Sigmoid colon (tissue), 4 donors: Measurements from ENCODE around the gene FEM1A.

Experiments
- CTCF ChIP-seq, 4 experiments: fragments of 450-650 bp in 3 of 4; fragments of 200-600 bp in 1 of 4; IDR thresholded peaks; one replicate each; pipeline ENCODE4 v1.5.1; 2016 to 2019; ENCODE audit warnings: antibody characterized with exemption in 4 of 4, mild to moderate bottlenecking in 3 of 4, moderate library complexity in 2 of 4
- EP300 ChIP-seq, 4 donors: sonication (generic); formaldehyde crosslinking; IDR thresholded peaks; one replicate each; pipeline ENCODE4 v1.6.1; 2017; ENCODE audit warnings: antibody characterized with exemption in 4 of 4
- POLR2A ChIP-seq, 2 donors: fragments of 450-650 bp; IDR thresholded peaks; one replicate each; pipeline ENCODE4 v1.6.1; 2016; ENCODE audit warnings: antibody characterized with exemption in 2 of 2, mild to moderate bottlenecking in 2 of 2, moderate library complexity in 2 of 2
- POLR2AphosphoS5 ChIP-seq, 4 donors: sonication (generic); formaldehyde crosslinking; IDR thresholded peaks; one replicate each; pipeline ENCODE4 v1.6.1; 2017; ENCODE audit warnings: antibody characterized with exemption in 4 of 4

DNA sequence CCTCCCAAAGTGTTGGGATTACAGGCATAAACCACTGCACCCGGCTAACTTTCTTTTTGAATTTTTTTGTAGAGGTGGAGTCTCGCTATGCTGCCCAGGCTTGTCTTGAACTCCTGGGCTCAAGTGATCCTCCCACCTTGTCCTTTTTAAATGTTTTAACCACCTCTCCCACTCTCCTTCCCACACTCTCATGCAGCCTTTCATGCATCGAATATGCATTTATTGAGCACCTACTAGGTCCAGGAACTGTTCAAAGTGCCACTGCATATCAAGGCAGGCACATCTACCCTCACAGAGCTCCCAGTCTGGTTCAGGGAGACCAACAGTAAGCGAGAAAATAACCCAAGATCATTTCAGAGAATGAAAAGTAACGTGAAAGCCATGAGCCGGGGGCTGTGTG is 38.8 kb downstream of the FEM1A start:
- TF ChIP-seq CTCF (IDR thresholded peaks at IDR 0.05) (no peak), POLR2AphosphoS5 (IDR thresholded peaks at IDR 0.05) (no peak), POLR2A (IDR thresholded peaks at IDR 0.05) (no peak), EP300 (IDR thresholded peaks at IDR 0.05) (no peak)
